Measurements from ENCODE around the gene GNB1. TPM values are rescaled to one million over a fixed set of nuclear protein-coding genes. Genes with fewer than 3 reads are reported as not detected.
A peak's percentile ranks its signal among the peaks of the same experiment; 100 is the strongest.

The GNB1 gene
- total RNA-seq, 1 donor from 2014 or later = 474 TPM

GRCh38 chr1:1839311-1839965 lies 51.4 kb downstream of the GNB1 start:
- Mint-ChIP-seq H3K4me1 (peaks cover 26% of the 10 kb centered on the region), H3K27me3 (ENCODE audit: low read depth) (no peaks in the 10 kb centered on the region), H3K4me3 (no peak overlapping the region), H3K36me3 (ENCODE audit: low read depth) (peaks cover 7% of the 10 kb centered on the region), H3K27ac (ENCODE audit: unreplicated experiment) (no peak overlapping the region), H3K9me3 (no peaks in the 10 kb centered on the region)
- no peak for TF ChIP-seq CTCF (conservative IDR thresholded peaks at IDR 0.05)
- DNase-seq (ENCODE audit: low read depth, low spot score) = no peak

- H3K27me3 Mint-ChIP-seq (ENCODE audit: low read depth) = no peaks in the 10 kb centered on the region
- no peak overlapping the region for H3K27ac Mint-ChIP-seq (ENCODE audit: unreplicated experiment)
- no peak for TF ChIP-seq CTCF (conservative IDR thresholded peaks at IDR 0.05)
- peaks cover 15% of the 10 kb centered on the region for H3K36me3 Mint-ChIP-seq (ENCODE audit: low read depth)
- peaks cover 36% of the 10 kb centered on the region for H3K4me1 Mint-ChIP-seq
- no peak for DNase-seq (ENCODE audit: low read depth, low spot score)
- no peak overlapping the region for H3K4me3 Mint-ChIP-seq
- no peaks in the 10 kb centered on the region for H3K9me3 Mint-ChIP-seq
Measured at GRCh38 chr1:1836119-1836518, 54.8 kb downstream of the GNB1 start.

- DNase-seq (ENCODE audit: low read depth, low spot score) = no peak
- H3K27me3 Mint-ChIP-seq (ENCODE audit: low read depth) = no peaks in the 10 kb centered on the region
- peaks cover 15% of the 10 kb centered on the region for H3K36me3 Mint-ChIP-seq (ENCODE audit: low read depth)
- H3K4me1 Mint-ChIP-seq = peaks cover 36% of the 10 kb centered on the region
- no peak for TF ChIP-seq CTCF (conservative IDR thresholded peaks at IDR 0.05)
- H3K4me3 Mint-ChIP-seq = no peak overlapping the region
- no peaks in the 10 kb centered on the region for H3K9me3 Mint-ChIP-seq
- H3K27ac Mint-ChIP-seq (ENCODE audit: unreplicated experiment) = no peak overlapping the region
Measured at GRCh38 chr1:1835546-1835945, 55.3 kb downstream of the GNB1 start.

- TF ChIP-seq CTCF (conservative IDR thresholded peaks at IDR 0.05) = no peak
- peaks cover 17% of the 10 kb centered on the region for H3K36me3 Mint-ChIP-seq (ENCODE audit: low read depth)
- no peaks in the 10 kb centered on the region for H3K9me3 Mint-ChIP-seq
- H3K4me1 Mint-ChIP-seq = peaks cover 36% of the 10 kb centered on the region
- no peaks in the 10 kb centered on the region for H3K27me3 Mint-ChIP-seq (ENCODE audit: low read depth)
- DNase-seq (ENCODE audit: low read depth, low spot score) = no peak
- peak overlapping the region; percentile 94 for H3K27ac Mint-ChIP-seq (ENCODE audit: unreplicated experiment)
- peak overlapping the region; percentile 6 for H3K4me3 Mint-ChIP-seq
Measured at GRCh38 chr1:1833916-1834325, 57.0 kb downstream of the GNB1 start.

- TF ChIP-seq CTCF (conservative IDR thresholded peaks at IDR 0.05) = no peak
- Mint-ChIP-seq H3K27me3 (ENCODE audit: low read depth) (no peaks in the 10 kb centered on the region), H3K27ac (ENCODE audit: unreplicated experiment) (peak overlapping the region; percentile 94), H3K9me3 (no peaks in the 10 kb centered on the region), H3K36me3 (ENCODE audit: low read depth) (peaks cover 15% of the 10 kb centered on the region), H3K4me3 (no peak overlapping the region), H3K4me1 (peaks cover 31% of the 10 kb centered on the region)
- no peak for DNase-seq (ENCODE audit: low read depth, low spot score)
Measured at GRCh38 chr1:1833456-1833855, 57.4 kb downstream of the GNB1 start.
